Uterus (tissue), 2 donors: ENCODE data around the gene TUNAR.

ENCODE experiments used
- CTCF ChIP-seq, 4 experiments: fragments of 200-600 bp in 2 of 4; fragments of 450-650 bp in 2 of 4; sonication (generic) in 2 of 4; IDR thresholded peaks; one replicate each; pipeline ENCODE4 v1.5.1; 2016 to 2019; ENCODE audit warnings: antibody characterized with exemption in 4 of 4, mild to moderate bottlenecking in 2 of 4, moderate library complexity in 1 of 4
- POLR2A ChIP-seq, 2 donors: fragments of 450-650 bp; IDR thresholded peaks; one replicate each; pipeline ENCODE4 v1.6.1; 2016; ENCODE audit warnings: antibody characterized with exemption in 2 of 2, mild to moderate bottlenecking in 1 of 2, moderate library complexity in 1 of 2

- TF ChIP-seq POLR2A (IDR thresholded peaks at IDR 0.05) (no peak), CTCF (IDR thresholded peaks at IDR 0.05) (no peak)
These were observed 54.8 kb downstream of the TUNAR start for GRCh38 chr14:95931384-95931783.
